Fibroblast of skin of back (primary cell): ENCODE data around the gene TREM2.
"Not testable (repeated sequence)": the region's sequence is repeated elsewhere in the genome, so short reads cannot be mapped to it uniquely, and the experiment has no call there.

Experiments used
- DNase-seq: peaks from one replicate; pipeline ENCODE4 v3.0.0-alpha.2; 2013

The TREM2 gene

GRCh38 chr6:41153992-41154625 lies 8.8 kb downstream of the TREM2 start, which contains the start of gene TREML1:
Gene TREML1, minus strand, starts transcription at chr6:41154347. Its CDS starts 59 bp downstream, at chr6:41154288.
- no peak for DNase-seq

DNA sequence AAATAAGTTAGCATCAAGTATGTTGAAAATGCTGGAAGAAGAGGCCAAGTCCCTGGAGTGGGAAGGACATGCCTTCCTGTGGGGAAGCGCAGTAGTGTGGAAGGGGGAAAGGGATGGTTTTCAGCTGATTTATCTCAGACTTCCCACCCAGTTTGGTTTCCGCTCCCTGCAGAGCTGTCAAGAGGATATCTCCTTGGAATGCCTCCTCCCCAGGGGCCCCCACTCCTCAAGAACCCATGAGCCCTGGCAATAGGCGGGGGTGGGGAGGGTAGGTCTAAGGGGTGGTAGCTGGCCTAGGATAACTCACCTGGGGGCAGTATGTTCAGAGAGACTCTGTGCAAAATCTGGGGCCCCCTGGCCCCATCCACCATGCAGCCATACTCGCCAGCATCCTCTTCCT lies 9.5 kb downstream of the TREM2 start:
- no peak for DNase-seq

DNA sequence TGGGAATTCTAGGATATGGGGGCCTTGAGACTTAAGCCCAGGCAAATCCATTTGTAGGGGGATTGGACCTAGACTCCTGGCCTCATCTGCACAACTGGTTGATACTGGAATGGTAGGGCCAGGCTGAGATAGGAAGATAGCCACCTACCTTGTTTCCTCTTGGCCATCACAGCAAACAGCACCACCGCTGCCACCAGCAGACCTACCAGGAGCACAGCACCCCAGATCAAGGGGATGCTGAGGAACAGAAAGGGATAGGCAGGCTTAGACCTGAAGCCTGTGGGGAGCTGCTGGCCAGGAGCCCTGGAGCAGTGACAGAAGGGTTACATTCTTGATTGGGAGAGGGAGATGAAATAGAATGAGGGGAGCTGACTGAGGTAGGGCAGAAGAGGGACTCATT lies 12.2 kb downstream of the TREM2 start:
- no peak for DNase-seq

DNA sequence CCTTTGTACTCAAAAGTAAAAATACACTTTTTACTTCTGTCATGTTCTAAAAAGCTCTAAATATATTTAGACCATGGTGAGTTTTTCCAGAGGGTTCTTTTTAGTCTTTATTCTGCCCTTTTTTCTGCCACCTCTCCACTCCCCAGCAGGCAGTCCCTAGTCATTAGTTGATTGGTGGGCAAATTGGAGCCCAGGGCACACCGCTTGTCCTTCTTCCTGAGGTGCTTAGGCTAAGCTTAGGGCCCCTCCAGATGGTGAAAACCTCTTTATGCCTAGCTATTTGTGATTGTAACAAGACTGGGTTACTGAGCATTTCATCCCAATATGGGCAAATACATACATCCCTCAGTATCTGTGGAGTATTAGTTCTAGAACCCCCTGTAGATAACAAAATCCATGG lies 15.0 kb downstream of the TREM2 start:
- no peak for DNase-seq

- DNase-seq: no peak
Measured at GRCh38 chr6:41136911-41137310, 26.0 kb downstream of the TREM2 start.

GRCh38 chr6:41135062-41135832 lies 27.7 kb downstream of the TREM2 start:
- no peak for DNase-seq

GRCh38 chr6:41132254-41132653 lies 30.7 kb downstream of the TREM2 start:
- no peak for DNase-seq

GRCh38 chr6:41125282-41125681 lies 37.6 kb downstream of the TREM2 start:
- DNase-seq: no peak

- no peak for DNase-seq
Measured at GRCh38 chr6:41122918-41123317, 40.0 kb downstream of the TREM2 start.

GRCh38 chr6:41122373-41122772 lies 40.5 kb downstream of the TREM2 start:
- peak; percentile 21 for DNase-seq

- DNase-seq: no peak
Measured at GRCh38 chr6:41120058-41120457, 42.9 kb downstream of the TREM2 start.

DNA sequence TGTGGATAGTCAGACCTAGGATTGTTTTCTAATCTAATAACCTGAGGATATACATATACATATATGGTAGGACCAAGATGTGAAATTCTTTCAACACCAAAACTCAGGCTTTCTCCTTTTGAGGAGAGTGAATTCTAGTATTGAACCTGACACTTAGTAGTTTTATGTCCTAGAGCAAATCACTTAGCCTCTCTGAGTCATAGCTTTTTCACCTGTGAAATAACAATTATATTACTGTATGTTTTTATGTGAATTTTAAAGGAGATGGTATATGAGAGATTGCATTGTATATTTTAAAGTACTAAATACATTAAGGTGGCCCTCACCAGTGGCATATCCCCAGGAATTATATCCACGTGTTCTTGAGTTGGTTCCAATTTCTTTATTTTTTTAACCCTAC lies 43.4 kb downstream of the TREM2 start:
- no peak for DNase-seq

- DNase-seq: not testable (repeated sequence)
Measured at GRCh38 chr6:41115027-41115426, 47.9 kb downstream of the TREM2 start.

GRCh38 chr6:41111017-41111416 lies 51.9 kb downstream of the TREM2 start:
- DNase-seq: no peak
